GM12878 (cell line): Measurements from ENCODE around the gene EIF2B4. TPM values are rescaled to one million over a fixed set of nuclear protein-coding genes. Genes with fewer than 3 reads are reported as not detected.

Experiments
- ATAC-seq: fragments of 200-7000 bp; cut with Tn5 transposase; 3 replicates; pipeline ENCODE4 v1.9.1; 2020; ENCODE audit warnings: mild to moderate bottlenecking, moderate library complexity
- BruUV-seq: library from RNA; stranded (reverse); fragments of 400-500 nt; replicated peaks from 2 replicates; lab custom pipeline; 2021; lab: Mats Ljungman, UMichigan
- CTCF ChIA-PET: fragments of 300-600 bp; sonication (Branson Sonifier 250); formaldehyde crosslinking; extraction: SDS; loops from one replicate; lab custom pipeline; 2021; ENCODE audit warnings: inconsistent platforms; lab: Yijun Ruan, JAX
- POLR2A ChIA-PET: fragments of 350-600 bp; formaldehyde crosslinking; extraction: SDS; loops from one replicate; lab custom pipeline; 2021; ENCODE audit warnings: inconsistent platforms; lab: Charles Lee
- RAD21 ChIA-PET: fragments of 300-600 bp; sonication (Branson Sonifier 250); formaldehyde crosslinking; loops from one replicate; lab custom pipeline; 2023; ENCODE audit warnings: antibody characterized with exemption; ENCODE audit not compliant: unreplicated experiment; lab: Charles Lee
- SMC1A ChIA-PET: fragments of 300-600 bp; sonication (Branson Sonifier 250); formaldehyde crosslinking; loops from one replicate; lab custom pipeline; 2023; ENCODE audit not compliant: unreplicated experiment, uncharacterized antibody; lab: Charles Lee
- DNase-seq: peaks from one replicate; pipeline ENCODE4 v3.0.0-alpha.2; 2011; ENCODE audit warnings: low read depth, low spot score
- FAIRE-seq: peaks from 3 replicates; lab custom pipeline; 2011; peaks lifted over from hg19 to GRCh38; lab: Jason Lieb, UNC
- H2AFZ ChIP-seq: 2 replicates; pipeline ENCODE4 v1.6.0; 2011; ENCODE audit warnings: low read depth, low read length, control low read depth; ENCODE audit not compliant: control insufficient read depth
- H3K27ac ChIP-seq: 2 replicates; pipeline ENCODE4 v1.5.1; 2011; ENCODE audit warnings: control low read depth; ENCODE audit not compliant: control insufficient read depth, insufficient read depth
- H3K27me3 ChIP-seq, 2 experiments: replicated peaks in 1 of 2; 2 replicates each; pipeline versions ENCODE4 v1.6.0 to v1.6.1; 2011; ENCODE audit warnings: low read length in 1 of 2; ENCODE audit not compliant: control insufficient read depth in 2 of 2, insufficient read depth in 2 of 2
- H3K36me3 ChIP-seq, 2 experiments: 2 replicates each; pipeline ENCODE4 v1.5.1; 2011; ENCODE audit warnings: low read length in 1 of 2; ENCODE audit not compliant: control insufficient read depth in 2 of 2, insufficient read depth in 2 of 2
- H3K4me1 ChIP-seq: 2 replicates; pipeline ENCODE4 v1.6.1; 2011; ENCODE audit warnings: mild to moderate bottlenecking, low read length, moderate library complexity, mixed read lengths; ENCODE audit not compliant: control insufficient read depth, insufficient read depth
- H3K4me2 ChIP-seq: 2 replicates; pipeline ENCODE4 v1.6.0; 2011; ENCODE audit warnings: control low read depth; ENCODE audit not compliant: control insufficient read depth, insufficient read depth
- H3K4me3 ChIP-seq: fragments of 200-600 bp; sonication (generic); 2 replicates; pipeline ENCODE4 v1.5.1; 2016
- H3K79me2 ChIP-seq: 2 replicates; pipeline ENCODE4 v1.6.0; 2011; ENCODE audit warnings: low read length; ENCODE audit not compliant: control insufficient read depth, insufficient read depth
- H3K9ac ChIP-seq: 2 replicates; pipeline ENCODE4 v1.8.0; 2011; ENCODE audit warnings: low read length, control low read depth, mixed read lengths; ENCODE audit not compliant: control insufficient read depth, insufficient read depth
- H3K9me3 ChIP-seq: replicated peaks from 3 replicates; pipeline ENCODE4 v1.5.1; 2011; ENCODE audit warnings: mild to moderate bottlenecking, low read length; ENCODE audit not compliant: control insufficient read depth, insufficient read depth
- H4K20me1 ChIP-seq: 2 replicates; pipeline ENCODE4 v1.6.0; 2011; ENCODE audit not compliant: control insufficient read depth, insufficient read depth
- BMI1 ChIP-seq: fragments of 450-650 bp; IDR thresholded peaks from 2 replicates; pipeline ENCODE4 v1.6.1; 2016; ENCODE audit warnings: mild to moderate bottlenecking, moderate library complexity, borderline replicate concordance
- GABPA ChIP-seq: IDR thresholded peaks from 2 replicates; pipeline ENCODE4 v1.6.1; 2014; ENCODE audit warnings: antibody characterized with exemption, low read depth, mild to moderate bottlenecking, inconsistent platforms
- HDGF ChIP-seq: fragments of 450-650 bp; IDR thresholded peaks from 2 replicates; pipeline ENCODE4 v1.6.1; 2016; ENCODE audit warnings: antibody characterized with exemption
- KDM1A ChIP-seq: fragments of 200-600 bp; sonication (generic); IDR thresholded peaks from 2 replicates; pipeline ENCODE4 v1.6.1; 2016; ENCODE audit warnings: borderline replicate concordance
- KLF5 ChIP-seq: fragments of 450-650 bp; IDR thresholded peaks from 2 replicates; pipeline ENCODE4 v1.6.1; 2014; ENCODE audit warnings: mild to moderate bottlenecking; ENCODE audit not compliant: partially characterized antibody
- MYC ChIP-seq: IDR thresholded peaks from 2 replicates; pipeline ENCODE4 v1.6.1; 2011; ENCODE audit warnings: mild to moderate bottlenecking, low read length, moderate library complexity, inconsistent platforms; ENCODE audit not compliant: insufficient read depth, insufficient replicate concordance, insufficient read length, severe bottlenecking
- NR2F1 ChIP-seq: fragments of 450-650 bp; conservative IDR thresholded peaks from 2 replicates; pipeline ENCODE4 v1.6.1; 2017; ENCODE audit warnings: mild to moderate bottlenecking
- PAX8 ChIP-seq: fragments of 450-650 bp; IDR thresholded peaks from 2 replicates; pipeline ENCODE4 v1.6.1; 2017; ENCODE audit warnings: mild to moderate bottlenecking, moderate library complexity
- POLR2AphosphoS5 ChIP-seq: IDR thresholded peaks from 2 replicates; pipeline ENCODE4 v1.6.1; 2011; ENCODE audit warnings: mild to moderate bottlenecking, low read length, inconsistent platforms
- RAD51 ChIP-seq: fragments of 450-650 bp; IDR thresholded peaks from 2 replicates; pipeline ENCODE4 v1.6.1; 2016; ENCODE audit warnings: moderate library complexity, mild to moderate bottlenecking, inconsistent platforms
- RCOR1 ChIP-seq: conservative IDR thresholded peaks from 2 replicates; pipeline ENCODE4 v1.6.1; 2012; ENCODE audit warnings: low read depth, low read length, improper control_type of control experiment
- TCF3 ChIP-seq: IDR thresholded peaks from 2 replicates; pipeline ENCODE4 v1.6.1; 2012; ENCODE audit warnings: low read depth, mild to moderate bottlenecking, low read length, borderline replicate concordance; ENCODE audit not compliant: insufficient read depth
- ZNF274 ChIP-seq: IDR thresholded peaks from one replicate; pipeline ENCODE4 v1.8.0; 2011; ENCODE audit not compliant: insufficient read length, insufficient read depth
- WGBS: methylation state at CpG from one replicate; pipeline ENCODE4 v1.1.6; 2016; ENCODE audit warnings: low lambda C conversion rate; ENCODE audit not compliant: insufficient replicate concordance, insufficient coverage; ENCODE audit errors: missing lambda C conversion rate; 5-methylcytosine and 5-hydroxymethylcytosine counted together
- in situ Hi-C: fragments of 300-500 bp; cut with MboI; formaldehyde crosslinking; loops from 9 replicates; pipeline ENCODE4 v1.14.3; 2018; ENCODE audit warnings: mixed read lengths
- intact Hi-C: fragments of 100-400 bp; cut with micrococcal nuclease; formaldehyde crosslinking; loops from one replicate; pipeline ENCODE4 v1.14.2; 2022; ENCODE audit not compliant: unreplicated experiment
- polyA plus RNA-seq, 11 experiments: library from polyadenylated mRNA; depleted of rRNA in 4 of 11; unstranded in 6 of 11; stranded (reverse) in 5 of 11; fragments of >200 nt; fragmentation: Nextera tagmentation in 4 of 11; fragmentation: Illumina TruSeq in 1 of 11; extraction: Ambion mirVana in 4 of 11; extraction: Trizol in 1 of 11; gene quantifications; 1 replicate in 1 of 11; 2 replicates in 10 of 11; pipeline versions ENCODE4 v1.2.1 to v1.2.3, GENCODE V29; 2011 to 2016; ENCODE audit warnings: inconsistent platforms in 2 of 11, missing spikeins in 2 of 11, low read depth in 1 of 11
- total RNA-seq, 4 experiments: library from RNA; depleted of rRNA in 3 of 4; stranded (reverse); fragments of >200 nt in 3 of 4; fragmentation: Illumina TruSeq in 1 of 4; extraction: Trizol in 1 of 4; gene quantifications; 2 replicates each; pipeline versions ENCODE4 v1.2.1 to v1.2.3, GENCODE V29; 2013 to 2021
- TF ChIP-seq, protein P1 (sequence below): fragments of 450-650 bp; IDR thresholded peaks from 2 replicates; pipeline ENCODE4 v1.6.1; 2016; ENCODE audit warnings: mild to moderate bottlenecking, moderate library complexity, borderline replicate concordance

The EIF2B4 gene
- total and polyA plus RNA-seq, 10 of the 15 experiments (the other 5 are each of a cell fraction or from before 2014, with no cell fraction given), result 13.4 to 53.9 (median 27.5) TPM

DNA sequence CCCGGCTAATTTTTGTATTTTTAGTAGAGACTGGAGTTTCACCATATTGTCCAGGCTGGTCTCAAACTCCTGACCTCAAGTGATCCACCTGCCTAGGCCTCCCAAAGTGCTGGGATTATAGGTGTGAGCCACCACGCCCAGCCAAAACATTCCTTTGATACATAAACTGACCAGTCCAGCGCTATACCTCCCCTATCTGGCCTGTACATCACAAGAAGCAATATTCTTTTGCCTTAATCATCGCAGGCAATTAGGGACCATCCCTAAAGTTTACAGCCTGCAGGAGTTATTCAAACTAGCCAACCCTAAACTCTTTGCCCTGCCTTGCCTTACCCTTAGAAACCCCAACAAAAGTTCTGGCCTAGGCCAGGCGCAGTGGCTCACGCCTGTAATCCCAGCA is 46.0 kb upstream of the EIF2B4 start:
- CTCF ChIA-PET, result interaction anchor here (0.7 kb wide), 1 partner anchor 9 kb away, joined by 3 read pairs; no protein-coding TSS in a partner anchor
- Histone ChIP-seq H3K79me2 (no peaks in the 10 kb centered on the region), H3K9ac (no peak overlapping the region), H3K27me3 (no peaks in the 10 kb centered on the region), H3K36me3 (no peaks in the 10 kb centered on the region), H3K4me3 (no peak overlapping the region), H2AFZ (no peak overlapping the region), H3K4me1 (no peaks in the 10 kb centered on the region), H3K4me2 (no peak overlapping the region), H3K9me3 (no peaks in the 10 kb centered on the region), H4K20me1 (no peaks in the 10 kb centered on the region), H3K27ac (no peak overlapping the region)
- no peak for TF ChIP-seq ZNF274
- TF ChIP-seq RCOR1, result no peak
- intact Hi-C loops, result no loop called here
- DNase-seq (no peak), FAIRE-seq (no peak), ATAC-seq (no peak)
- POLR2A ChIA-PET, result no interaction called here
- in situ Hi-C loops, result no loop called here
- SMC1A ChIA-PET, result no interaction called here
- RAD21 ChIA-PET, result no interaction called here
- 63% methylated on average over 6 of the region's 6 CpGs for WGBS
- BruUV-seq, result no TSS peak

DNA sequence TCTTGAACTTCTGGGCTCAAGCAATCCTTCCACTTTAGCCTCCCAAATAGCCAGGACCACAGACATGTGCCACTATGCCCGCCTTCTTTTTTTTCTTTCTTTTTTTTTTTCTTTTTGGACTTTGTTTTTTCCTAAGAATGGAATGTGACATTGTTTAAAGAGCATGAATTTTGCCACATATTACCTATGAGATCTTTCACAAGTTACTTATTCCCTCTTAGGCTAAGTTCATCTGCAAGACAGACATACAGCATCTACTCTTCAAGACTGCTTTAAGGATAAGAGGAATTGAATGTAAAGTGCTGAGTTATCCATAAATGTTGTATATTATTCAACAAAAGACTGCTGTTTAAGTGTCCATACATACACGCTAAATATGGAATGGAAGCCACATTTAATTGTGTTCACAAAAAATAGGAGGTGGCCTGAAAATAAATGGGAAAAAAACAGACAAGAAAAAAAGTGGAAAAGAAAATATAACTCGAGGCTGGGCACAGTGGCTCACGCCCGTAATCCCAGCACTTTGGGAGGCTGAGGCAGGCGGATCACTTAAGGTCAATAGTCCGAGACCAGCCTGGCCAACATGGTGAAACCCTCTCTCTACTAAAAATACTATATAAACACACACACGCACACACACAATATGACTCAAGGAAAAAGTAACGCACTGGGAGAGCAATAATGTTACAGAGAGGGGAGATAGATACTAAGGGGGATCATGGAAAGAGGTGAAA is 42.4 kb upstream of the EIF2B4 start:
- WGBS, result 62% methylated on average over 9 of the region's 9 CpGs
- no TSS peak for BruUV-seq
- TF ChIP-seq POLR2AphosphoS5 (no peak), PAX8 (no peak), MYC (no peak), GABPA (no peak), KDM1A (no peak), KLF5 (no peak), BMI1 (no peak), NR2F1 (no peak), RAD51 (no peak), TCF3 (no peak), HDGF (no peak)
- TF ChIP-seq, protein P1, sequence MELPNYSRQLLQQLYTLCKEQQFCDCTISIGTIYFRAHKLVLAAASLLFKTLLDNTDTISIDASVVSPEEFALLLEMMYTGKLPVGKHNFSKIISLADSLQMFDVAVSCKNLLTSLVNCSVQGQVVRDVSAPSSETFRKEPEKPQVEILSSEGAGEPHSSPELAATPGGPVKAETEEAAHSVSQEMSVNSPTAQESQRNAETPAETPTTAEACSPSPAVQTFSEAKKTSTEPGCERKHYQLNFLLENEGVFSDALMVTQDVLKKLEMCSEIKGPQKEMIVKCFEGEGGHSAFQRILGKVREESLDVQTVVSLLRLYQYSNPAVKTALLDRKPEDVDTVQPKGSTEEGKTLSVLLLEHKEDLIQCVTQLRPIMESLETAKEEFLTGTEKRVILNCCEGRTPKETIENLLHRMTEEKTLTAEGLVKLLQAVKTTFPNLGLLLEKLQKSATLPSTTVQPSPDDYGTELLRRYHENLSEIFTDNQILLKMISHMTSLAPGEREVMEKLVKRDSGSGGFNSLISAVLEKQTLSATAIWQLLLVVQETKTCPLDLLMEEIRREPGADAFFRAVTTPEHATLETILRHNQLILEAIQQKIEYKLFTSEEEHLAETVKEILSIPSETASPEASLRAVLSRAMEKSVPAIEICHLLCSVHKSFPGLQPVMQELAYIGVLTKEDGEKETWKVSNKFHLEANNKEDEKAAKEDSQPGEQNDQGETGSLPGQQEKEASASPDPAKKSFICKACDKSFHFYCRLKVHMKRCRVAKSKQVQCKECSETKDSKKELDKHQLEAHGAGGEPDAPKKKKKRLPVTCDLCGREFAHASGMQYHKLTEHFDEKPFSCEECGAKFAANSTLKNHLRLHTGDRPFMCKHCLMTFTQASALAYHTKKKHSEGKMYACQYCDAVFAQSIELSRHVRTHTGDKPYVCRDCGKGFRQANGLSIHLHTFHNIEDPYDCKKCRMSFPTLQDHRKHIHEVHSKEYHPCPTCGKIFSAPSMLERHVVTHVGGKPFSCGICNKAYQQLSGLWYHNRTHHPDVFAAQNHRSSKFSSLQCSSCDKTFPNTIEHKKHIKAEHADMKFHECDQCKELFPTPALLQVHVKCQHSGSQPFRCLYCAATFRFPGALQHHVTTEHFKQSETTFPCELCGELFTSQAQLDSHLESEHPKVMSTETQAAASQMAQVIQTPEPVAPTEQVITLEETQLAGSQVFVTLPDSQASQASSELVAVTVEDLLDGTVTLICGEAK, result no peak

More for the DNA sequence above, 42.4 kb upstream of the EIF2B4 start:
- peaks cover 3% of the 10 kb centered on the region; the same call in 1 of the 2 replicates for H3K4me1 ChIP-seq
- no peak overlapping the region for H3K9ac ChIP-seq
- in situ Hi-C loops, result no loop called here
- H3K27me3 ChIP-seq, result no peaks in the 10 kb centered on the region
- ChIA-PET CTCF (no interaction called here), RAD21 (no interaction called here), SMC1A (no interaction called here), POLR2A (interaction anchor here (1.1 kb wide), 1 partner anchor 8 kb away, joined by 5 read pairs; no protein-coding TSS in a partner anchor)
- no peak overlapping the region for H3K4me2 ChIP-seq
- intact Hi-C loops, result no loop called here
- ATAC-seq (no peak), FAIRE-seq (no peak), DNase-seq (no peak)
- no peaks in the 10 kb centered on the region for H3K9me3 ChIP-seq
- no peak overlapping the region for H3K27ac ChIP-seq
- peaks cover 18% of the 10 kb centered on the region for H3K79me2 ChIP-seq
- H3K36me3 ChIP-seq, result no peaks in the 10 kb centered on the region
- H3K4me3 ChIP-seq, result no peak overlapping the region
- H2AFZ ChIP-seq, result no peak overlapping the region
- H4K20me1 ChIP-seq, result no peaks in the 10 kb centered on the region
